Lung (tissue), 12 donors: Measurements from ENCODE around the gene EBF3. TPM values are rescaled to one million over a fixed set of nuclear protein-coding genes. Genes with fewer than 3 reads are reported as not detected.

Source experiments
- ATAC-seq: fragments of 200-7000 bp; cut with Tn5 transposase; one replicate; pipeline ENCODE4 v1.9.1; 2020; ENCODE audit warnings: moderate number of reproducible peaks; ENCODE audit not compliant: insufficient read depth, low FRiP score
- DNase-seq, 3 donors: peaks; one replicate each; pipeline ENCODE4 v3.0.0-alpha.2; 2013 to 2017
- H3K27ac ChIP-seq, 2 donors: one replicate each; pipeline ENCODE4 v1.5.1; 2013; ENCODE audit warnings: mild to moderate bottlenecking in 2 of 2, moderate library complexity in 2 of 2, control low read depth in 1 of 2, inconsistent platforms in 1 of 2, low read depth in 1 of 2, low read length in 1 of 2
- H3K27me3 ChIP-seq, 3 donors: one replicate each; pipeline ENCODE4 v1.5.1; 2013; ENCODE audit warnings: low read length in 2 of 3; ENCODE audit not compliant: control insufficient read depth in 3 of 3, insufficient read depth in 3 of 3
- H3K36me3 ChIP-seq, 4 donors: one replicate each; pipeline ENCODE4 v1.5.1; 2013; ENCODE audit warnings: low read length in 4 of 4, mild to moderate bottlenecking in 1 of 4, moderate library complexity in 1 of 4; ENCODE audit not compliant: control insufficient read depth in 4 of 4, insufficient read depth in 4 of 4
- H3K4me1 ChIP-seq, 5 donors: one replicate each; pipeline ENCODE4 v1.5.1; 2013; ENCODE audit warnings: low read length in 5 of 5, mild to moderate bottlenecking in 2 of 5, moderate library complexity in 1 of 5; ENCODE audit not compliant: control insufficient read depth in 5 of 5, insufficient read depth in 5 of 5
- H3K4me3 ChIP-seq: one replicate; pipeline ENCODE4 v1.5.1; 2013; ENCODE audit warnings: mild to moderate bottlenecking, control low read depth, moderate library complexity
- H3K9ac ChIP-seq, 2 donors: one replicate each; pipeline ENCODE4 v1.5.1; 2013; ENCODE audit warnings: low read length in 2 of 2, control low read depth in 1 of 2; ENCODE audit not compliant: insufficient read depth in 1 of 2
- H3K9me3 ChIP-seq, 4 donors: one replicate each; pipeline ENCODE4 v1.5.1; 2013; ENCODE audit warnings: low read length in 3 of 4, mild to moderate bottlenecking in 1 of 4, moderate library complexity in 1 of 4; ENCODE audit not compliant: control insufficient read depth in 4 of 4, insufficient read depth in 3 of 4
- WGBS, 2 donors: extraction: QIAGEN DNeasy Blood & Tissue Kit; methylation state at CpG; one replicate each; pipeline ENCODE4 v1.1.7; 2013; 5-methylcytosine and 5-hydroxymethylcytosine counted together
- polyA plus RNA-seq, 2 donors: library from polyadenylated mRNA; stranded (reverse); fragments of 200-250 nt; gene quantifications; one replicate each; pipeline ENCODE4 v1.2.1, GENCODE V29; 2013
- total RNA-seq, 2 donors: library from RNA; depleted of rRNA in 1 of 2; stranded (reverse); fragments of >200 nt in 1 of 2; gene quantifications; one replicate each; pipeline ENCODE4 v1.2.1, GENCODE V29; 2014 to 2021
- TF ChIP-seq, protein P1 (sequence below): IDR thresholded peaks from 2 replicates; pipeline ENCODE4 v1.5.1; 2012; ENCODE audit warnings: mild to moderate bottlenecking; ENCODE audit errors: control extremely low read depth, extremely low read depth
- donor health status: control.
- donor health status: control.
- donor health status: Bipolar disorder and iron deficiency.
- donor health status: healthy.
- donor health status: DM: yes; HTN: yes; CAD: no.

EBF3 gene
- total and polyA plus RNA-seq, 4 donors, result 0.06 to 1.1 (median 0.08) TPM; not detected in 1

GRCh38 chr10:129854796-129855705 lies 109.0 kb downstream of the EBF3 start:
- TF ChIP-seq, protein P1, sequence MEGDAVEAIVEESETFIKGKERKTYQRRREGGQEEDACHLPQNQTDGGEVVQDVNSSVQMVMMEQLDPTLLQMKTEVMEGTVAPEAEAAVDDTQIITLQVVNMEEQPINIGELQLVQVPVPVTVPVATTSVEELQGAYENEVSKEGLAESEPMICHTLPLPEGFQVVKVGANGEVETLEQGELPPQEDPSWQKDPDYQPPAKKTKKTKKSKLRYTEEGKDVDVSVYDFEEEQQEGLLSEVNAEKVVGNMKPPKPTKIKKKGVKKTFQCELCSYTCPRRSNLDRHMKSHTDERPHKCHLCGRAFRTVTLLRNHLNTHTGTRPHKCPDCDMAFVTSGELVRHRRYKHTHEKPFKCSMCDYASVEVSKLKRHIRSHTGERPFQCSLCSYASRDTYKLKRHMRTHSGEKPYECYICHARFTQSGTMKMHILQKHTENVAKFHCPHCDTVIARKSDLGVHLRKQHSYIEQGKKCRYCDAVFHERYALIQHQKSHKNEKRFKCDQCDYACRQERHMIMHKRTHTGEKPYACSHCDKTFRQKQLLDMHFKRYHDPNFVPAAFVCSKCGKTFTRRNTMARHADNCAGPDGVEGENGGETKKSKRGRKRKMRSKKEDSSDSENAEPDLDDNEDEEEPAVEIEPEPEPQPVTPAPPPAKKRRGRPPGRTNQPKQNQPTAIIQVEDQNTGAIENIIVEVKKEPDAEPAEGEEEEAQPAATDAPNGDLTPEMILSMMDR, result no peak
- DNase-seq (no peak), ATAC-seq (no peak)
- WGBS, 2 donors, result 91% methylated on average over 31 of the region's 31 CpGs
- Histone ChIP-seq H3K4me3 (no peak overlapping the region), H3K27ac (no peak overlapping the region), H3K36me3 (no peaks in the 10 kb centered on the region), H3K9me3 (peaks cover 0 to 3% (median 1%) of the 10 kb centered on the region in 4 donors), H3K4me1 (peaks cover 0 to 13% (median 0%) of the 10 kb centered on the region in 5 donors), H3K27me3 (peaks cover 0 to 4% (median 0%) of the 10 kb centered on the region in 3 donors), H3K9ac (no peak overlapping the region)

DNA sequence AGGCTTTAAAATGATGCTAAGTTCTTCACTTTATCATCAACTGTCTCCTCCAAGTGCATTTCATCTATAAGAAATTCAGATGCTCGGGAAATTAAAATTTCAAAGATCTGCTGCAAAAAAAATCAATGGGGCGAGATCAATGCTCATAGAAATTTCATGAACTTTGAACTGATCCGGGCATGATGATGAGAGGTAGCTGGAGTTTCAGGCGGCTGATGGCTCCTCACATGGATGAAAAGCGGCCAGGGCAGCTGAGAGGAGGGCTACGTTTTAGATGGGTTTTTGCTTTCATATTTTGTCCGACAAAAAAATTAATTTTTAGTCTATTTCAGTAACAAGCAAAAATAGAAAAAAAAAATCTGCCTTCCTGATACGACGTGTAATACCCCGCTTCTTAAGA lies 109.9 kb downstream of the EBF3 start:
- Histone ChIP-seq H3K9ac (peak overlapping the region in 1 of 2 donors; percentile 19), H3K4me3 (no peak overlapping the region), H3K9me3 (peaks cover 0 to 3% (median 1%) of the 10 kb centered on the region in 4 donors), H3K27ac (no peak overlapping the region), H3K27me3 (peaks cover 0 to 4% (median 0%) of the 10 kb centered on the region in 3 donors), H3K4me1 (peaks cover 0 to 13% (median 0%) of the 10 kb centered on the region in 5 donors), H3K36me3 (no peaks in the 10 kb centered on the region)
- no peak for ATAC-seq
- 86 to 91% methylated on average over 10 of the region's 10 CpGs for WGBS, 2 donors
- TF ChIP-seq, protein P1, result no peak
- DNase-seq, result no peak

DNA sequence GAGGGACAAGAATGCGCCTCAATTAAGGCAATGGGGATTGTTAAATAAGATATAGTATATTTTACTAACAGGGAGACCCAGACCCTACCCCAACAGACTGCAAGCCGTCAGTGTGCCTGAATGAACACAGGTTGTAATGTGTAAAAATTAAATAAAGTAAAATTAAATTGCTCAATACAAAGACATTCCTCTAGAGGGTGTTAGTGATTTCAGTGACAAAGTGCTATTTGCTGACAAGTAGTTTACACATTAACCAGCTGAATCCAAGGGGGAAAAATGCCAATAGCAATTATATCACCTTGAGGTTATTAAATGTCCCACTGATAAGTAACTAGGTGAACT lies 110.5 kb downstream of the EBF3 start:
- 28 to 42% methylated on average over 2 of the region's 2 CpGs for WGBS, 2 donors
- Histone ChIP-seq H3K4me3 (no peak overlapping the region), H3K27me3 (peaks cover 0 to 4% (median 0%) of the 10 kb centered on the region in 3 donors), H3K9me3 (peaks cover 0 to 3% (median 1%) of the 10 kb centered on the region in 4 donors), H3K9ac (peak overlapping the region in 1 of 2 donors; percentile 19), H3K27ac (no peak overlapping the region), H3K36me3 (no peaks in the 10 kb centered on the region), H3K4me1 (peaks cover 0 to 13% (median 0%) of the 10 kb centered on the region in 5 donors)
- DNase-seq (peak in 2 of 3 donors; percentile 40 to 61), ATAC-seq (no peak)
- TF ChIP-seq, protein P1, result no peak
